GM19035 (cell line): ENCODE measurements around the gene PADI3.
"Not testable (repeated sequence)": the region's sequence is repeated elsewhere in the genome, so short reads cannot be mapped to it uniquely, and the experiment has no call there.

Experiments
- ATAC-seq: cut with Tn5 transposase; IDR thresholded peaks from one replicate; pipeline ENCODE4 v1.9.1; 2021; ENCODE audit not compliant: unreplicated experiment

The PADI3 gene

DNA sequence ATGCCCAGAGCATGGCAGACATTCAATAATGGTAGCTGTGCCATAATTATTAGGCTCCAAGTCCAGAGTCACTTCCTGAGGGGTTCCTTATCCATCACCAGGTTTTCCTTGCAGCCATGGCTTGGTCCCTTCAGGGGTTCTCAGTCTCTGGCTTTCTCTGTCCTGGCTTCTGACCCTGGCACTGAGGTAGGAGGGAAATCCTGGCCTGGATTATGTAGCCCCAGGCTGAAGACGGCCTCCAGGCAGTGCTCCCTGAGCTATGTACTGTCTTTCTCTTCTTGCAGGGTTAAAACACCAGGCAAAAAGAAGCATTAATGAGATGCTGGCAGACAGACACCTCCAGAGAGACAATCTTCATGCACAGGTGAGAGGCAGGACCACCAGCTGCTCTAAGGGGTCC is 9.5 kb upstream of the PADI3 start:
- ATAC-seq: no peak

DNA sequence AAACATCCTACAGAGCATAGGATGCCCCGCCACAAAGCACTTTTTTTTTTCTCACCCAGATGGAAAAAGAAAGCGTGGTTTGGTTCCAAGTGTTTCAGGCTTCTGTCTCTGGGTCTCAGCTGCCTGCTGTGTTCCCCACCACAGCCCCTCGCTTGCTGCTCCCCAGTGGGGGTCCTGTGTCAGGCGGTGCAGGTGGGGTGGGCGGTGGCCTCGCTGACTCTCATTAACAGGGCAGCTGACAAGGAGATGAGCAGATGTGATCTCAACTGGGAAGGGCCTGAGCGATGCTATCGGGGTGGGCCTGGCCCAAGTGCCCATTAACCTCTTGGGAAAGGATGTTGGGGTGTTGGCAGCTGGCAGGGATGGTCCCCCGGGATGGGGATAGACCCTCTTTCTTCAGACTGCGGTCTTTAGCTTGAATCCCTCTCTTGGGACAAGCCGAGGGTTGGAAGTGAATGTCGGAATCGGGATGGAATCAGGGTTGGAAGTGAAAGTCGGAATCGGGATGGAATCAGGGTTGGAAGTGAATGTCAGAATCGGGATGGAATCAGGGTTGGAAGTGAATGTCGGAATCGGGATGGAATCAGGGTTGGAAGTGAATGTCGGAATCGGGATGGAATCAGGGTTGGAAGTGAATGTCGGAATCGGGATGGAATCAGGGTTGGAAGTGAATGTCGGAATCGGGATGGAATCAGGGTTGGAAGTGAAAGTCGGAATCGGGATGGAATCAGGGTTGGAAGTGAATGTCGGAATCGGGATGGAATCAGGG is 7.7 kb upstream of the PADI3 start:
- ATAC-seq: not testable (repeated sequence)

DNA sequence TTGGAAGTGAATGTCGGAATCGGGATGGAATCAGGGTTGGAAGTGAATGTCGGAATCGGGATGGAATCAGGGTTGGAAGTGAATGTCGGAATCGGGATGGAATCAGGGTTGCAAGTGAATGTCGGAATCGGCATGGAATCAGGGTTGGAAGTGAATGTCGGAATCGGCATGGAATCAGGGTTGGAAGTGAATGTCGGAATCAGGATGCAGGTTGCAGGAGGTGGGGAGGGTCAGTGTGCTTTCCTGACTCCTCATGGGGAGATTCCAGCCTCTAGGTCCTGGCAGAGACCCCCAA is 7.2 kb upstream of the PADI3 start:
- ATAC-seq: not testable (repeated sequence)

DNA sequence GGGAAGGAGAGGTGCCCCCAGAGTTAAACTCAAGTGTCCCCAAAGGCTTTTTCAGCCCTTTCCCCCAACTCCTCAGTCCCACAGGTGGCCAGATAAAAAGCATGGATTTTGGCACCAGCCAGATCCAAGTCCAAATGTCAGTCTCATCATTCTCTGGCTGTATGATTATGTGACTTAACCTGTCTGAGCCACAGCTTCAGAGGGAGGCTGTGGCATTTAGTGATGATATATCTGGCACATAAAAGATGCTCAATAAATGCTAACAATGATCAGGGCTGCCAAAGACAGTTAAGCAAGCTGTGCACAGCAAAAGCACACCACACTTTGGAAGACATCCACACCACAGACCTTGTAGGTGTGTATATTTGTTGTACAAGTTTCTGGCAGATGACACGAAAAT is 5.6 kb upstream of the PADI3 start:
- no peak for ATAC-seq

DNA sequence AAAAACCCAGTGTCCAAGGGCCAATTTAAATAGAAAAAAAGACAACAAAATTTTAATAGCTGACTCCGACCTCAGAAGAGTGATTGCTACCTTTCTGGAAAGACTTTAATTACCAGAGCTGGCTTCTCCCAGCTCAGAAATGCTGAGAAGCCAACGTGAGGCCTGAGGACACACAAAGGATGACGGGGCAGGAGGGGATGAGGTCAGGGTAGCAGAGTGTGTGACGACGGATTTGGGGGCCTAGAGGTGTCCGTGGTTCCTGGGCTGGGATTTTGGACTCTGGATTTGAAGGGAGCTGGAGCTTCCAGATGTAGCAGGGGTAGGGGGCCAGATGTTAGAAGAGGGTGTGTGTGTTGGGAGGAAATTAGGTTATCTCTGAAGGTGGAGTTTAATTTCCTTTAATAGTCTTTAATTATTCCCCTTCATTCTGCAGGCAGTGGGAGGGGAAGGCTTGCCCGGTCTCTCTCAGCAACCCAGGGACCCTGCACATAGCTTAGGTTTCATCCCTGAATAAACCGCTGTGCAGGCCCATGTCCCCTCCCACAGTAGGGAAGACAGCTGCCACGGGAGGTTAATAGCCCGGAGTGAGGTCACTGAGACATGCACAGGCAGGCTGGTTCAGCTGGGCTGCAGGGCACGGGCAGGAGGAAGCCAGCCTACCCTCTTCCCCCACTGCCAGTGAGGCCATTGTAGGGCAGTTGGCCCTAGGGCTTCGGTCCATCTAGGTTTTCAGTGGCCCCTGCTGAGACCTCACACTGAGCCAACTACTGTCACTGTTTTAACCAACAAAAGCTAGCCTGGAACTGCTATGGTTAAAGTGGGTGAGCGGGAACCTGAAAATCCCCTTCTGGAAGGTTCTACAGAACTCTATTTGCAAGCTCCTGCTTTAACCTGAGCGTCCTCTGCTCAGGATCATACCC is 3.8 kb upstream of the PADI3 start:
- no peak for ATAC-seq

DNA sequence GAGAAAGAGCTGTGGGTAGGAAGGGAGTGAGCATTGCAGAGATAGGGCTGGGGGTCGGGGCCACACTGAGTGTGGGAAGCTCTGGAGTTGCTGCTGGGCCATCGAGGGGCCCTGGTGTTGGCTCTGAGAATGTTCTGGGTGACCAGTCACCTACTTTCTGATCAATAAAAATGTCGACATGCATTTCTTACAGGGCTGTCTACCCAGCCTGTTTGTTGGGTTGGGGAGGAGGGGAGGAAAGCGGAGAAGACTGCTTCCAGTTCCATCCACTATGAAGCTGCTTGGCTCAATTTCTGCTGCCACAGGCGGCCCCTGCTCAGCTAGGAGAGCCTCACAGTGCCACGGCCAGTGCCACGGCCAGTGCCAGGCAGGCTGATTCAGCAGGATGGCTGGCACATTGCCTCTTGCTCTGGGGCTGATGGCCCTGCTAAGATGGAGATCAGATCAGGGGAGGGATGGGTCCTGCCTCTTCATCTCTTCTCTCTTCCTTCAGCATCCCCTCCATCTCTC is 3.0 kb upstream of the PADI3 start:
- no peak for ATAC-seq

DNA sequence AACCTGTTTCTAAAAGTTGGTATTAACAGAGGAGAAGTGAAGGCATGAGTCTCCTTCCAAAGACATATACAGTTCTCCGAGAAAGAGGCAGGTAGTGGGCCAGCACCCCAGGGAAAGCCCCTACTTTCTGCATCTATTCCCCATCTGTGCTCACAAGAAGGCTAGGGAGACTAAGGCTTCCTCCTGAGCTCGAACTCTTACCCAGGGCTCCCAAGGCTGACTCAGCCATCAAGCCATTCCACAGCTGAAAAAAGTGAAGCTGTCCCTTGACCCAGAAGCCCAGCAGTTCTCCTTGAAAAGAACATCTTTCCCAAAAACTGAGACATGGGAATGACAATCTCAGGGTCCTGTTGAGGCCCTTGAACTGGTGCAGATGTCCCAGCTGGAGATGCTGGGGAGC is 1.9 kb upstream of the PADI3 start:
- ATAC-seq: no peak

DNA sequence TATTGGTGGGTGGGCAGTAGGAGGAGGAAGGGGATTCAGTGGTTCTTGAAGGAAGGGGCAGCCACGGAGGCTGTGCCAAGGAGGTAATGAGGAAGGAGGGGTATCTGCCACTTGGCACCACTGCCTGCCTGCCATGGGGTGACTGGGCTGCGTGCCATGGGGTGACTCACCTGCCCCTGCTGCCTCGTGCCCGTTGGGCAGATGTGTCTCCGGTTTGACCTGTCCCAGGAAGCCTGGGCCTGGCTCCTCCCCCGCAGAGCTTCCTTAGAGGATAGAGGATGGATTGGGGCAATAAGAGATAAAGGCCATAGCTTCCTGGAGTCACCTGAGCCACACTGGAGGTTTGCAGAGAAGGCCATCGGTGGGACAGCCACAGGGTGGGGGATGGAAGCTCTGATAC is 1.7 kb downstream of the PADI3 start:
- no peak for ATAC-seq

DNA sequence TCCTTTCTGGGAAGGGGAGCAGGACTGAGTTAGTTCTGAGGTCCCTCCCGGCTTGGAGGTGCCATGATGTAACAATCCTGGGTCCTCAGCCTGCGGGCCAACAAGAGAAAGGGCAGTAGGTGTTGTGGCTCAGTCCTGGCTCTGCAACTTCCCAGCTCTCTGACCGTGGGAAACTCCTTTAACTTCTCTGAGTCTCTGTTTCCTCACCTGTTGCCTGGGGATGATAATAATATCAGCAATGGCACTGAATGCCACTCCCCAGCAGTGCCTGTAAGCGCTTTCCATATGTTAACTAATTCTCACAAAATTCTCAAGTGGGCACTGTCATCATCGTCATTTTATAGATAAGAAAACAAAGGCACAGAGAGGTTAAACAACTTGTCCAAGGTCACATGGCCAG is 2.3 kb downstream of the PADI3 start:
- no peak for ATAC-seq

DNA sequence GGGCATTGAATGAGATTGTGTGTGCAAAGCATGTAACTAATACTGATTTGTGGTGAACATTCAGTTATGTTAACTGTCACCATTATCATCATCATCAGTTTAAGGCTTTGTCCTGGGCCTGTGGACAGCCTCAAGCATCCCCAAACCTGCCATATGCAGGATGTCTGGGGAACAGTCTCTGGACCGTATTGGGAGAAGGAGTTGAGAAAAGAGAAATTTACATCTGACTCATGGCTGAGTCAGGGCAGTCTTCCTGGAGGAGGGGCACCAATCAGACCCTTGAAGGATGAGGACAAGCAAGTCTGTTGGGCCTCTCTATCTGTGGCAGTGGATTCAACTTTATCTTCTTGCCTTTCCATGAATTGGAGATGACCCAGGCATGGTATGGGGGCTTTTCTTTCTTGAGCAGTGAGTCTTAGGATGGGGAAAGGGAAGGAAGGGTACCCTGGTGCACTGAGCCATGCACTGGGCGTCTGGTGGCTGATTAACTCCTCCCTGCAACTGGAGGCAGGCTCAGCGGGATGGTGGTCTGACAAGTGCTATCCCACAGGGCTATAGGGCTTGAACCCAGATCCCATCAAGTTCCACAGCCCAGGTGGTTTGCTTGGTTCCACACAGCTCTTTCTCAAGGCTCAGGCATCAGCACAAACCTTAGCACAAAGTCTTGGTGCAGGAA is 2.9 kb downstream of the PADI3 start:
- ATAC-seq: no peak

DNA sequence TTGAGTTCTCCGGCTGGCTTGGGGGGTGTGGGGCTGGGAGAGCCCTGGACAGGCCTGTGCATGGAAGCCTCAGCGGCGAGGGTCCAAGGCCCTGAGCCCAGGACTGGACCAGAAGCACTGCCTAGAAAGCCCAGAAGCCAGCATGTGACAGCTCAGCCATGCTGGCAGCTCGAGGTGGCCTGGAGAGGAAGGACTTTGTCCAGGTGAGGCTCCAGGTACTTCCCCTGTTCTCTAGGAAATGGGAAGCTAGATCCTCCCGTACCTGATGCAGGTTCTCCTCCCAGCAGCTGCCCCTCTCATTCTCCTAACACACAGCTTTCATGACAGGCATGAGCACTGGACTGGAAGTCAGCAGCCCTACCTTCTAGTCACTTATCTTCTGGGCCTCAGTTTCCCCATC is 6.4 kb downstream of the PADI3 start:
- ATAC-seq: no peak

DNA sequence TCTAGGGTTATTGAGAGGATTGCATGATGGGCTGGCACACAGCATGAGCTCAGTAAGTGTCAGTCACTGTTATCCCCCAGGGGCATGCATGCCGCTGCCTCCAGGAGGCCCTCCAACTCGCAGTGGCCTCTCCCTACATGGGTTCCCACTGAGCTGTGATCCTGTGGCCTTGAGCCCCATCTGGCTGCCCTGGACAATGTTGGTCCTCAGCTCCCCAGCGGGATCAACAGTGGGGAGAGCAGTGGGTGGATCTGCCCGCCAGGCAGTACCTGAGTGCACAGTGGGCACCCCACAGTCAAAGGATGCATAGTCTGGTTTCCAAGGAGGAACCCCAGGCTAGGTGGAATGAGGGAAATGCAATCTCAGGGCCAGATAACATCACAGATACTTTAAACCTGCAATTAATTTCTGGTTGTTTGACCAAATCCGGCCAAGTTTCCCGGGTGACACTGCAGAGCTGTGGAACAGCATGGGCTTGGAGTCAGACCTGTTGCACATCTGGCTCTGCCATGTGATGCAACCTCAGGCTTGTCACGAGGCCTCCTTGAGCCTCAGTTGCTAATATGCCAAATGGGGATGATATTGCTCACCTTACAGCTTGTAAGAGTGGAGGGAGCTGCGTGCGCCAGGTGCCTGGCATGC is 9.3 kb downstream of the PADI3 start:
- ATAC-seq: no peak

DNA sequence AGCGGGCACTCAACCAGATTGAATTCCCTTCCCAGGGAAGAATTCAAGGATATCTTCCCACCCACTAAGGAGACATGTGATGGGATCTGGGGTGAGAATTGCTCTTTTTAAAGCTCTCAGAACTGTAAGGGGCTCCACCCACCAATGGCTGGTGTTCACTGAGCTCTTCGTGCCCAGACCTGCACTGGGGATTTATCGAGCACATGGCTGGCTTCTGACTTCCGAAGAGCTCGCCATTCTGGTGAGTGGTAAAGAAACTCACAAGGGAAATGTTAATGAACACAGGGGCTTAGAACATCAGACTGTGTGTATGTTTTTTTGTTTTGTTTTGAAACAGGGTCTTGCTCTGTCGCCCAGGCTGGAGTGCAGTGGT is 9.8 kb downstream of the PADI3 start:
- no peak for ATAC-seq

DNA sequence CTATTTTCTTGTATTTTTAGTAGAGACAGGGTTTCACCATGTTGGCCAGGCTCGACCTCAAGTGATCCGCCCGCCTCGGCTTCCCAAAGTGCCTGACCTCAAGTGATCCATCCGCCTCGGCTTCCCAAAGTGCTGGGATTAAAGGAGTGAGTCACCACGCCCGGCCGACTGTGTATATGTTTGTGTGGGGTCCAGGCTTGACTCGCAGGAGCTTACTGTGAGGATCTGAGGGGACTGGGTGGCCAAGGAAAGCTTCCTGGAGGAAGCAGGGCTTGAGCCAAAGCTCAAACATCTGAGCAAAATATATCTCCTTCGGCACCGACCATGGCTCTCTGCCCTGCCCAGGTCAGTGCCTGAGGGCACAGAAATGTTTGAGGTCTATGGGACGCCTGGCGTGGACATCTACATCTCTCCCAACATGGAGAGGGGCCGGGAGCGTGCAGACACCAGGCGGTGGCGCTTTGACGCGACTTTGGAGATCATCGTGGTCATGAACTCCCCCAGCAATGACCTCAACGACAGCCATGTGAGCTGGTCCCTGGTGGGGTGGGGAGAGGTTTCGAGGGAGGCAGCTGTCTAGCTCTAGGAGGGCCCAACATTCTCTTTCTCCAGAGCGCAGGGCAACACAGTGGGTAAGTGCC is 10.5 kb downstream of the PADI3 start:
- ATAC-seq: no peak

DNA sequence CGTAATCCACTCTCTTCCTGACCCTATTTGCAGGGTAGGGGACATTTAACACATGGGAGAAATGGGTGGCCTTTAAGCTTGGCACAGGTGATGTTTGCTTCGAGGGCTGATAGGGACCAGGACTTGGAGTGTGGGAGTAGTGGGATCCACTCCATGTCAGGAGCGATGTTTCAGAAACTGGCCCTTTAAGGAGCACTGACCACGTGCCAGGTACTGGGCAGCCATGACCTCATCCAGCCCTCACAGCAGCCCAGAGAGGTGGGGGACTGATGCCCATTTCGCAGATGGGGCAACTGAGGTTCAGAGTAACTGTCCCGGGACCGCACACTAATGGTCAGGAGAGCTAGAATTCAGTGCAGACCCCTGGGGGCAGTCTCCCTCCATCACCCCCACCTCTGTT is 11.4 kb downstream of the PADI3 start:
- no peak for ATAC-seq

DNA sequence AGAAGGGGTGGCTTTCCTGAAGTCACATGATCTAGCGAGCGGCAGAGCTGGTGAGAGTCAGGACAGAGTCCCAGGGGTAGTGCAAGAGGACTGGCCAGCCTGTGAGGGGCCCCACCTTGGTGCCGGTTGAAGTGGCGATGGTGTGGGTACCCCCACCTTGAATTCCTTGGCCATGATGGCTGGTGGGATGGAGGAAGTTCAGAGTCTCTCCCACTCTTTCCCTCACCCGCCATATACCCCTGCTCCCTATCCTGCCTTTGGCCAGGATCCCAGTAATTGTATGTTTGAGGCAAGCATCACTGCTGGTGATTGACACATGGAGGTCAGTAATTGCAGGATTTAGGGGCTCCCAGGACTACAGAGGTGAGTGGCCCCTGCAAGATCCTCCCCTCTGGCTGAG is 11.8 kb downstream of the PADI3 start:
- no peak for ATAC-seq

DNA sequence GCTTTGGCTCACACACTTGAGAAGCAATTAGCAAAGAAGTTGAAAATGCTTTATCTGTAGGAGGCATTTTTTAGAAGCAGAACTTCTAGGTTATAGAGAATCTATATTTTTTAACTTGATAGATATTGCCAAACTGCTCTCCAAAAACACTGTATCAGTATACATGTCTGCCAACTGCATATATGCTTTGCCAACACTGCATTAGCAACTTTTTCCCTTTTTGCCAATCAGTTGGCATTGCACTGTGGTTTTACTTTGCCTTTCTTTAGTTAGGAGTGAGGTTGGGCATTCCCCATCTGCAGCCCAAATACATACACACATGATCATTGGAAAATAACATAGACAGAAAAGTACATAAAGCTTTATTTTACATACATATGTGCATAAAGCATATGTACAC is 15.0 kb downstream of the PADI3 start:
- ATAC-seq: no peak

DNA sequence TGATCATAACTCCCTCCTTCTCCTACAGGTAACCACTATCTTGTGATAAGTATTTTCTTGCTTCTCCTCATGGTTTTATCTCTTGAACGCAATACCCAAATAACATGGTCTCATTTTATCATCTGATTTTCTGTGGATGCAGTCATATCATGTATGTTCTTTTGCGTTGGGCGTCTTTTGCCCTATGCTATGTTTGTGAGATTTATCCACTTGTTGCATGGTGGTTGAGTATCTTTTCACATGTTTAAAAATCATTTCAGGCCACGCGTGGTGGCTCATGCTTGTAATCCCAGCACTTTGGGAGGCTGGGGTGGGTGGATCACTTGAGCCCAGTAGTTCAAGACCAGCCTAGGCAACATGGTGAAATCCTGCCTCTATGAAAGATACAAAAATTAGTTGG is 15.6 kb downstream of the PADI3 start:
- ATAC-seq: no peak

DNA sequence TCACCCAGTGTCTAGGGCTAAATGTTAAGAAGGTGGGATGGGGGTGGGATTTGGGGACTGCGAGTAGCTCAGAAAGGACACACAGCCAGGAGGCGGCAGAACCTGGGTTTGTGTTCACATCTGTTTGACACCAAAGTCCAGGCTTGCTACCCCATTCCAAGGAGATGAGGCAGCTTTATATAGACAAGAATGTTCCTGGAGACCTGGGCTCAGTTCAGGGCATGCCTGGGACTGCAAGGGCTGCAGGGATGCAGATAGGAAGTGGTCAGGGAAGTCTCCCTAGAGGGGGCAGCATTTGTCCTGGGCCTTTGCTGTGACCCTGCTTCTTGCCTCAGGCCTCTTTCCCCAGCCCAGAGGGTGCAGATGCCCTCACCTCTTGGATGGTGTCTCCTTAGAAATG is 16.3 kb downstream of the PADI3 start:
- ATAC-seq: no peak

DNA sequence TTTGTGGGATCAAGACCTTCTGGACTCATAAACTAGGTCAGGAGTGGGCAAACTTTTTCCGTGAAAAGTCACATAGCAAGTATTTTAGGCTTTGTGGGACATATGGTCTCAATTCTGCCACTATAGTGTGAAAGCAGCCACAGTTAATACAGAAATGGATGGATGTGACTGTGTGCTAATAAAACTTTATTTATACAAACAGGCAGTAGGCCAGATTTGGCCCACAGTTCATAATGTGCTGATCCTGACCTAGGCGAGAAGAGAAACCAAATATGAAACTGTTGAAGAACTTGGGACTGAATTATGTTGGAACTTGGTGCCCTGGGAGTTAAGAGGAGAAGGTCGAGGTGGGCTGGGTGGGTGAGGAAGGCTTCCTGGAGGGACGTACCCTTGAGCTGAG is 17.1 kb downstream of the PADI3 start:
- no peak for ATAC-seq
